HepG2 (cell line): ENCODE data around the gene OPRD1. TPM values are rescaled to one million over a fixed set of nuclear protein-coding genes. Genes with fewer than 3 reads are reported as not detected.

Experiments used
- CREB1 ChIP-seq, 2 experiments: fragments of 450-650 bp in 1 of 2; IDR thresholded peaks; 2 replicates each; pipeline ENCODE4 v1.6.1; 2016 to 2017; ENCODE audit warnings: control low read depth in 1 of 2, mild to moderate bottlenecking in 1 of 2, missing compliant biosample characterization in 1 of 2, missing genetic modification characterization in 1 of 2
- DRAP1 ChIP-seq: IDR thresholded peaks from 2 replicates; pipeline ENCODE4 v1.6.1; 2016; ENCODE audit warnings: missing genetic modification reagents, missing compliant biosample characterization
- GATAD1 ChIP-seq: IDR thresholded peaks from 2 replicates; pipeline ENCODE4 v1.6.1; 2016; ENCODE audit warnings: missing genetic modification reagents, missing compliant biosample characterization
- HMG20B ChIP-seq: conservative IDR thresholded peaks from 2 replicates; pipeline ENCODE4 v1.6.1; 2016; ENCODE audit warnings: missing genetic modification reagents, missing compliant biosample characterization
- HNRNPLL ChIP-seq: fragments of 200-400 bp; formaldehyde crosslinking; IDR thresholded peaks from 2 replicates; pipeline ENCODE4 v1.6.1; 2017; ENCODE audit warnings: mild to moderate bottlenecking, low read depth, low read length; ENCODE audit not compliant: poor library complexity, severe bottlenecking
- ISL2 ChIP-seq: sonication (generic); formaldehyde crosslinking; IDR thresholded peaks from 2 replicates; pipeline ENCODE4 v1.5.0; 2020; ENCODE audit warnings: missing genetic modification reagents
- KLF16 ChIP-seq, 2 experiments: sonication (generic) in 1 of 2; formaldehyde crosslinking in 1 of 2; IDR thresholded peaks; 2 replicates each; pipeline versions ENCODE4 v1.6.1 to v1.8.0; 2016 to 2023; ENCODE audit warnings: missing genetic modification reagents in 2 of 2, missing compliant biosample characterization in 1 of 2
- KMT2A ChIP-seq: sonication (generic); formaldehyde crosslinking; IDR thresholded peaks from 2 replicates; pipeline ENCODE4 v1.4.0; 2020; ENCODE audit warnings: missing genetic modification reagents
- LCORL ChIP-seq, 2 experiments: fragments of 450-650 bp in 1 of 2; sonication (generic) in 1 of 2; formaldehyde crosslinking in 1 of 2; IDR thresholded peaks; 2 replicates each; pipeline versions ENCODE4 v1.5.0 to v1.6.1; 2017 to 2020; ENCODE audit warnings: antibody characterized with exemption in 1 of 2, missing genetic modification reagents in 1 of 2
- MAZ ChIP-seq, 2 experiments: sonication (generic) in 1 of 2; formaldehyde crosslinking in 1 of 2; IDR thresholded peaks; 2 replicates each; pipeline versions ENCODE4 v1.5.0 to v1.6.1; 2012 to 2020; ENCODE audit warnings: low read depth in 2 of 2, mild to moderate bottlenecking in 2 of 2, borderline replicate concordance in 1 of 2, improper control_type of control experiment in 1 of 2, low read length in 1 of 2, missing genetic modification reagents in 1 of 2, moderate library complexity in 1 of 2
- MTA1 ChIP-seq: sonication (generic); formaldehyde crosslinking; IDR thresholded peaks from 2 replicates; pipeline ENCODE4 v1.4.0; 2020; ENCODE audit warnings: missing genetic modification reagents, mild to moderate bottlenecking, borderline replicate concordance
- RAD21 ChIP-seq: fragments of 450-650 bp; formaldehyde crosslinking; IDR thresholded peaks from 2 replicates; pipeline ENCODE4 v1.5.0; 2020; ENCODE audit warnings: mild to moderate bottlenecking
- SAP130 ChIP-seq: IDR thresholded peaks from 2 replicates; pipeline ENCODE4 v1.6.1; 2016; ENCODE audit warnings: low read depth
- TEAD3 ChIP-seq: optimal IDR thresholded peaks from 2 replicates; pipeline ENCODE3; 2016; ENCODE audit warnings: borderline replicate concordance
- ZFP36 ChIP-seq: fragments of 150-350 bp; IDR thresholded peaks from 2 replicates; pipeline ENCODE4 v1.6.1; 2018; ENCODE audit warnings: borderline replicate concordance, low read length, low read depth; ENCODE audit not compliant: partially characterized antibody
- ZFP90 ChIP-seq: sonication (generic); formaldehyde crosslinking; IDR thresholded peaks from 2 replicates; pipeline ENCODE4 v1.8.0; 2022; ENCODE audit warnings: missing genetic modification reagents, mild to moderate bottlenecking, inconsistent platforms, borderline replicate concordance
- ZNF205 ChIP-seq: IDR thresholded peaks from 2 replicates; pipeline ENCODE4 v1.6.1; 2018; ENCODE audit warnings: missing biosample characterization, missing genetic modification reagents
- ZNF225 ChIP-seq: sonication (generic); formaldehyde crosslinking; IDR thresholded peaks from 2 replicates; pipeline ENCODE4 v1.4.0; 2020; ENCODE audit warnings: mild to moderate bottlenecking, missing genetic modification reagents
- ZNF230 ChIP-seq: sonication (generic); formaldehyde crosslinking; IDR thresholded peaks from 2 replicates; pipeline ENCODE4 v1.4.0; 2020; ENCODE audit warnings: mild to moderate bottlenecking, missing genetic modification reagents
- ZNF280B ChIP-seq: sonication (generic); formaldehyde crosslinking; IDR thresholded peaks from 2 replicates; pipeline ENCODE4 v1.5.0; 2020; ENCODE audit warnings: missing genetic modification reagents, mild to moderate bottlenecking, borderline replicate concordance
- ZNF567 ChIP-seq: sonication (generic); formaldehyde crosslinking; IDR thresholded peaks from 2 replicates; pipeline ENCODE4 v1.8.1; 2023; ENCODE audit warnings: mild to moderate bottlenecking, missing genetic modification reagents, borderline replicate concordance
- polyA plus RNA-seq, 8 experiments: library from polyadenylated mRNA; depleted of rRNA in 3 of 8; stranded (reverse) in 7 of 8; unstranded in 1 of 8; fragments of >200 nt; fragmentation: Illumina TruSeq in 4 of 8; extraction: Trizol in 4 of 8; gene quantifications; 2 replicates each; pipeline versions ENCODE4 v1.2.1 to v1.2.3, GENCODE V29; 2011 to 2016; ENCODE audit warnings: low read depth in 4 of 8, missing spikeins in 1 of 8, mixed read lengths in 1 of 8; ENCODE audit not compliant: insufficient read depth in 1 of 8
- total RNA-seq, 5 experiments: library from RNA; depleted of rRNA; stranded (reverse); fragments of >200 nt; fragmentation: Illumina TruSeq; extraction: Trizol; gene quantifications; 2 replicates each; pipeline ENCODE4 v1.2.3, GENCODE V29; 2016; ENCODE audit warnings: low read depth in 1 of 5
- TF ChIP-seq, protein P1 (sequence below): sonication (generic); formaldehyde crosslinking; IDR thresholded peaks from 2 replicates; pipeline ENCODE4 v1.5.1; 2020; ENCODE audit warnings: mild to moderate bottlenecking, moderate library complexity, missing genetic modification reagents
- TF ChIP-seq, protein P2 (sequence below): sonication (generic); formaldehyde crosslinking; IDR thresholded peaks from 2 replicates; pipeline ENCODE4 v1.5.0; 2020; ENCODE audit warnings: missing genetic modification reagents

The OPRD1 gene
- total and polyA plus RNA-seq, 2 of the 13 experiments (the other 11 are each of a cell fraction or from before 2014, with no cell fraction given), result 0.02 to 0.03 TPM

DNA sequence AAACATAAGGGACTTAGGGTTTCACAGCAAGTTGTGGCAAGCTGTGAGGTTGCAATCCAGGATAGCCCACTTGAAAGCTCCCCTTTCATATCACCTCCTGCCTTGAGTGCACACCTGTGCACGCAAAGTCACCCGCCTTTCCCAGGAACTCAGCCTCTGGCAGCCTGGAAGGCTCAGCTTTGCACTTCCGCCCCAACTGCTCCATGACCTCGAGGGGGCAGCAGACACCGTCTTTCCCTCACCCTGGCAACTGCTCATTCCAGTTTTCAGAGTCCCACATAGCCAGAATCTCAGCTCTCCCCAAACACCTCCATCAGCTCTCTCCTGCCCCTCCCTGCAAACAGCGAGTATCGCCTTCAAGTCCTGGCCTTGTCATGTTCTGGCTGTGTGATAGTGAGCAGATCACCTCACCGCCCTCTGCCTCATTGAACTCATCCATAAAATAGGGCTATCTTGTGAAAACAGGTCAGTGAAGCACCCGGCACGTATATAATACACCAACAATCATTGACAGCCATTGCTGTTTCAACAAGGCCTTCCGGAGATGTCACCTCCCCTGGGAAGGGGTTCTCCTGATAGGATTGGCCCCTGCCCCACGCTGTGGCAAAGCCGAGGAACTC is 70.1 kb downstream of the OPRD1 start (continued):
- TF ChIP-seq ZNF230 (CRISPR knock-in tag), result 0 out of 2 replicates have a peak, but pooled peaks have one; percentile 15
- no peak for TF ChIP-seq MAZ (IDR thresholded peaks at IDR 0.05; ENCODE audit: borderline replicate concordance, low read depth, low read length)
- TF ChIP-seq MAZ (CRISPR knock-in tag; IDR thresholded peaks at IDR 0.05; ENCODE audit: low read depth), result peak; percentile 69
- TF ChIP-seq CREB1 (IDR thresholded peaks at IDR 0.05), result no peak
- TF ChIP-seq CREB1 (CRISPR knock-in tag; IDR thresholded peaks at IDR 0.05), result peak; percentile 39; the same call in 1 of the 2 replicates
- 0 out of 2 replicates have a peak, but pooled peaks have one; percentile 18 for TF ChIP-seq DRAP1
- TF ChIP-seq KMT2A, result 0 out of 2 replicates have a peak, but pooled peaks have one; percentile 25
- TF ChIP-seq ISL2 (CRISPR knock-in tag), result peak; percentile 33; the same call in 1 of the 2 replicates
- peak; percentile 58; the same call in 1 of the 2 replicates for TF ChIP-seq ZNF225 (CRISPR knock-in tag)
- no peak for TF ChIP-seq MTA1 (CRISPR knock-in tag)
- peak; percentile 64; the same call in 1 of the 2 replicates for TF ChIP-seq GATAD1 (CRISPR knock-in tag)
- TF ChIP-seq LCORL (IDR thresholded peaks at IDR 0.05), result no peak
- peak; percentile 55; the same call in 1 of the 2 replicates for TF ChIP-seq LCORL (CRISPR knock-in tag; IDR thresholded peaks at IDR 0.05)
- TF ChIP-seq HNRNPLL, result no peak
- TF ChIP-seq RAD21 (CRISPR knock-in tag), result peak; percentile 97
- 0 out of 2 replicates have a peak, but pooled peaks have one; percentile 27 for TF ChIP-seq ZFP90 (CRISPR knock-in tag)
- 0 out of 2 replicates have a peak, but pooled peaks have one; percentile 87 for TF ChIP-seq ZNF567
- peak; percentile 84 for TF ChIP-seq TEAD3 (CRISPR knock-in tag)
- TF ChIP-seq, protein P1, sequence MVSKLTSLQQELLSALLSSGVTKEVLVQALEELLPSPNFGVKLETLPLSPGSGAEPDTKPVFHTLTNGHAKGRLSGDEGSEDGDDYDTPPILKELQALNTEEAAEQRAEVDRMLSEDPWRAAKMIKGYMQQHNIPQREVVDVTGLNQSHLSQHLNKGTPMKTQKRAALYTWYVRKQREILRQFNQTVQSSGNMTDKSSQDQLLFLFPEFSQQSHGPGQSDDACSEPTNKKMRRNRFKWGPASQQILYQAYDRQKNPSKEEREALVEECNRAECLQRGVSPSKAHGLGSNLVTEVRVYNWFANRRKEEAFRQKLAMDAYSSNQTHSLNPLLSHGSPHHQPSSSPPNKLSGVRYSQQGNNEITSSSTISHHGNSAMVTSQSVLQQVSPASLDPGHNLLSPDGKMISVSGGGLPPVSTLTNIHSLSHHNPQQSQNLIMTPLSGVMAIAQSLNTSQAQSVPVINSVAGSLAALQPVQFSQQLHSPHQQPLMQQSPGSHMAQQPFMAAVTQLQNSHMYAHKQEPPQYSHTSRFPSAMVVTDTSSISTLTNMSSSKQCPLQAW (CRISPR knock-in tag), result peak; percentile 78; the same call in 1 of the 2 replicates
- peak in 1 of 2 experiments; percentile 27; a peak in 1 of 4 replicates for TF ChIP-seq KLF16 (CRISPR knock-in tag; IDR thresholded peaks at IDR 0.05)
- TF ChIP-seq, protein P2, sequence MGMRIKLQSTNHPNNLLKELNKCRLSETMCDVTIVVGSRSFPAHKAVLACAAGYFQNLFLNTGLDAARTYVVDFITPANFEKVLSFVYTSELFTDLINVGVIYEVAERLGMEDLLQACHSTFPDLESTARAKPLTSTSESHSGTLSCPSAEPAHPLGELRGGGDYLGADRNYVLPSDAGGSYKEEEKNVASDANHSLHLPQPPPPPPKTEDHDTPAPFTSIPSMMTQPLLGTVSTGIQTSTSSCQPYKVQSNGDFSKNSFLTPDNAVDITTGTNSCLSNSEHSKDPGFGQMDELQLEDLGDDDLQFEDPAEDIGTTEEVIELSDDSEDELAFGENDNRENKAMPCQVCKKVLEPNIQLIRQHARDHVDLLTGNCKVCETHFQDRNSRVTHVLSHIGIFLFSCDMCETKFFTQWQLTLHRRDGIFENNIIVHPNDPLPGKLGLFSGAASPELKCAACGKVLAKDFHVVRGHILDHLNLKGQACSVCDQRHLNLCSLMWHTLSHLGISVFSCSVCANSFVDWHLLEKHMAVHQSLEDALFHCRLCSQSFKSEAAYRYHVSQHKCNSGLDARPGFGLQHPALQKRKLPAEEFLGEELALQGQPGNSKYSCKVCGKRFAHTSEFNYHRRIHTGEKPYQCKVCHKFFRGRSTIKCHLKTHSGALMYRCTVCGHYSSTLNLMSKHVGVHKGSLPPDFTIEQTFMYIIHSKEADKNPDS (CRISPR knock-in tag), result no peak
- TF ChIP-seq HMG20B (CRISPR knock-in tag), result 0 out of 2 replicates have a peak, but pooled peaks have one; percentile 10
- peak; percentile 43 for TF ChIP-seq ZFP36
- peak; percentile 60; the same call in 1 of the 2 replicates for TF ChIP-seq ZNF280B (CRISPR knock-in tag)
- peak; percentile 67; the same call in 1 of the 2 replicates for TF ChIP-seq ZNF205 (CRISPR knock-in tag)
- TF ChIP-seq SAP130 (CRISPR knock-in tag), result peak; percentile 63
